COLO668 (cell line): Measurements from ENCODE around the gene AGAP2.

Source experiments
- DNase-seq: peaks from one replicate; lab custom pipeline; 2025; ENCODE audit not compliant: unreplicated experiment; lab: John Stamatoyannopoulos, UW

The AGAP2 gene

DNA sequence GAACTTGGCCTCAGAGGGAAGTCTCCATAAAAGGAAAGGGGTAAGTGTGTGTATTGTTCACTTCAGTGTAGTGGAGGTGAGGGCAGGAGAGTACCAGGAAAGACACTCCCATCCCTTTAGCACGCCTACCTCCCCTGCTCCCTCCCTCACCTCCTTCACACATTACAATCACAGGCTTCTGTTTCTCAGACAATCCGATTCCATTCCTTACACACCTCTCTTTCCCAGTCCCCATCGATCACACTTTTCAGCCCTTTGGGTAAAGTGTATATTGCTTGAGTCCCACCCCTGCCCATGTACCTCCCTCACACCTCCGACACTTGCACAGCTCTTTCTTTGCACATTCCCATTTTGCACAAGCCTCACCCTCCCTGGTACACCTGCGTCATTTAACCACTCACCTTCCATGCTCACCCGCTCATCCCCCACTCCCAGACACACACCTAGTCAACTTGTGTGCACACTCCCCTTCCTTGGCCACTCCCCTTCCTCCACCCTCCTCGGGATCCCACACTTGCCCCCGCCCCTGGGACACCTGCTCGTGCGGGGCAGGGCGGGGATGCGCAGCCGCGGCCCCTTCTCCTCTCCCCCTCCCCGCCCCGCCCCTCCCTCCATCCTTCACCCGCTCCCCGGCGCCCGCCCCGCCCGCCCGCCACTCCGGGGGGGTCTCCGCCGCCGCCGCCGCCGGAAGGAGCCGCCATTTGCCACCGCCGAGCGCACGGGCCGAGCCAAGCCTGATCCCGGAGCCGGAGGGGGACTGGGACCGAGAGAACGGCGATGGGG is 16.1 kb upstream of the AGAP2 start, which contains the start of gene MARCHF9:
TSS of gene MARCHF9 (plus strand) at position 693 of the 783 bp plus-strand sequence. CDS start 426 bp downstream, outside the sequence.
- peak; percentile 76 for DNase-seq

DNA sequence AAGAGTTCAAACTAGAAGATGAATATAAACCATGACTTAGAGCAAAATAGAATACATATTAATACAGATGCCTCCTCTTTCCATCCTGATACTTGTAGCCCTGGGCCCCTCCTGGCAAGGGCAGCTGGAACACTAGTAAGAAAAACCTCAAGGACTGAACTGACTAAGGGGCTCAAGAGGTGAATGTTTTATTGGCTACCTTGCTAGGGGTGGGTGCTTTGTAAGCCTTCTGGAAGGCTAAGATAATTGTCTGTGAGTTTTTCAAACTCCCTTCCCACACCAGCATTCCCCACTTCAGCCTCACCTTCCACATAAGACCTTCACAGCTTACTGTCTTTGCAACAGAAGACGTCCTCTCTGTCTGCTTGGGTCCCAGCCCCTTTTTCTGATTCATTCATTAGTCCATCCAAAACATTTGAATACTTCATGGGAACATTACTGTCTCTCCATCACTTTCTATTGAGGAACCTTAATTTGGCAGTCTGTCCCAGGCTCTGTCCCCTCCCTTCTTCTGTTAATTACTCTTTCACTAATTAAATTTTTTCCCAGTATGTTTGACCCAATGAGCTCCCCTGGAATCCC is 15.3 kb upstream of the AGAP2 start:
- DNase-seq = no peak

DNA sequence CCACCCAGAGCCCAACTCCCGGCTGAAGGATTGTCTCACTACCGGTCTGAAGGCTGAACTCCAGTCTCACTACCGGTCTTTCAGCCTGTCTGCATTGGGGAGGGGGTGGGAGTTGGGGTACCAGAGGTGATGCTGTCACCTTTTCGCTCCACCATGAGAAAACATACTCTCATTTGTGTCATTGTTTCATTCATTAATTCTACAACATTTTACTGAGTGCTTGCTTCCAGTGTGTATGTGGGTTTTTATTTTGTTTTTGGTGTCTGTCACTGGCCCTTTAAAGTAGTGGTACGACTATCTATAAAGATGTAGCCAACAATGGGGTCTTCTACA is 14.1 kb upstream of the AGAP2 start:
- DNase-seq = no peak

DNA sequence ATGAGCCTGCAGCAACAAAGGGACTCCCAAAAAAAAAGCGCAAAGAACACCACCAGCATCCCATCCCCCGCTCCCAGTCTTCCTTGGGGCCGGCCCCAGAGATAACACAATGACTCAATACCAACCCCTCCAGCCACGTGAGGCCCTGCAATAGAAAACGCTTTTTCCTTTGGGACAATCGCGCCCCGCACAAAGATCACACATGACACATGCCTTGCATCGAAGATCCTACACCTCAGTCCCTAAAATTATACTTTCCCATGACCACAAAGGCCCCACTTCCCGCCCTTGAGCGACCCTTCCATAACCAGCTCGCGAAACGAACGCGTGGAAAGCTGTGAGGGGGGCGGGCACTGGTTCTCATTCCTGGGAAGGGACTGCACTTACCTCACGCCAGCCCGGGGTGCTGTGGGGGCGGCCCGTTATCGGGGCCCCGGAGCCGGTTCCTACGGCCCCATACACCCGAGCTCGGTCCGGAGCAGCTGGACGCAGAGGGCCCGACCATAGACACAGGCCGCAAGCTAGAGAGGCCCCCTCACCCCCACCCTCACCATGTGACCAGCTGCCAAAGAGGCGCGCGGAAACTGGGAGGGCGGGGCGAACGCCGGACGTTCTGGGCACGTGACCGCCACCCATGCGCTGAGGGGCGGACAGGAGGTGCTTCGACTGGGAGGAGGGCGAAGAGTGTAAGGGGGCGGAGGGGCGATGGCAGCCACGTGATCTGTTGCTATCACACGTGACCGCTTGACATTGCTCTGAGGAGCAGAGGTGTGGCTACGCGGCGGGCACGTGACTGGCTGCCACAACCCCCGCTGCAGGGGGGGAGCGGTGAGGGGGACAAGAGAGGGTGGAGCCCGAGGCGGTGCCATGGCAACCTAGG is 13.5 kb upstream of the AGAP2 start, which contains the start of gene CDK4:
TSS of gene CDK4 (minus strand) at position 523 of the 880 bp plus-strand sequence. CDS start 593 bp downstream, outside the sequence.
- peak; percentile 97 for DNase-seq

DNA sequence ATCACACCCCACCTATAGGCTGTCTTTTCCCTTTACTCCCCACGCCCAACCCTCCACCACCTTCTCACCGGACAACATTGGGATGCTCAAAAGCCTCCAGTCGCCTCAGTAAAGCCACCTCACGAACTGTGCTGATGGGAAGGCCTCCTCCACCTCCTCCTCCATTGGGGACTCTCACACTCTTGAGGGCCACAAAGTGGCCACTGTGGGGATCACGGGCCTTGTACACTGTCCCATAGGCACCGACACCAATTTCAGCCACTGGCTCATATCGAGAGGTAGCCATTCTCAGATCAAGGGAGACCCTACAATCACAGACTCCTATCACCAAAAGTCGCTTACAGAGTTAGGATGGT is 12.9 kb upstream of the AGAP2 start:
- DNase-seq = no peak

DNA sequence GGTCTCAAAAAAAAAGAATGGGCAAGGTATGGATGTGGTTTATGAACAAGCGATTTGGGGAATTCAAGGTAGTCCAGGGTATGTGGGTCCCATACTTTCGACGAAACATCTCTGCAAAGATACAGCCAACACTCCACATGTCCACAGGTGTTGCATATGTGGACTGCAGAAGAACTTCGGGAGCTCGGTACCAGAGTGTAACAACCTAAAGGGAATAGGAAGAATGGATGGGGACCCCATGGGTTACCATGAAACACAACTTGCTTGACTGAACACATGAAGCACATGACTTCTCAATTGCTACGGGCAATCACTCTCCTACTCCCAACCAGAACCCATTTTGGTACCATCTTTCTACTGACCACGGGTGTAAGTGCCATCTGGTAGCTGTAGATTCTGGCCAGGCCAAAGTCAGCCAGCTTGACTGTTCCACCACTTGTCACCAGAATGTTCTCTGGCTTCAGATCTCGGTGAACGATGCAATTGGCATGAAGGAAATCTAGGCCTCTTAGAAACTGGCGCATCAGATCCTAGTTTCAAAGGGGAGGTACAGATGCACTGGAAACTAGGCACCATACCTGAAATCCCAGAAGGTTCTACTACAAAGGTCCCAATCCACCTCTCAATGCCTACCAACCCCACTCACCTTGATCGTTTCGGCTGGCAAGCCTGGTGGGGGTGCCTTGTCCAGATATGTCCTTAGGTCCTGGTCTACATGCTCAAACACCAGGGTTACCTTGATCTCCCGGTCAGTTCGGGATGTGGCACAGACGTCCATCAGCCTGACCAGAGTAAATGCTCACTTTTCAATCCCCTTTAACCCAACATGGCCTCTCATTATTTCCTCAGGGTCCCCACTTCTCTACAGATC is 12.3 kb upstream of the AGAP2 start:
- DNase-seq = no peak

DNA sequence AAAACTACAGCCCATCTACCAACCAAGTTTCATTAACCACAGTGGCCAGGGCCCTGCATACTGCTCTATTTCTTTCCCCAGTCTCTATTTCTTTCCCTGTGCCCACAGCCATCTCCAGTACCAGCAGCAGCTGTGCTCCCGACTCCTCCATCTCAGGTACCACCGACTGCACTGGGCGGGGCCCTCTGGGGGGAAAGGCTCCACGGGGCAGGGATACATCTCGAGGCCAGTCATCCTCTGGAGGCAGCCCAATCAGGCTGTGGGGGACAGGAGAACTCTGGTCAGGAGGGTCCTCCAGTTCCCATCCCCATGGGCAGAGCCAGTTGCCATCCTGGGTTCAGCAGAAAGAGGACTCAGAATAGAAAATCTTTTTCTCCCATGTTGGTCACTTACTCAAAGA is 10.5 kb upstream of the AGAP2 start:
- no peak for DNase-seq

DNA sequence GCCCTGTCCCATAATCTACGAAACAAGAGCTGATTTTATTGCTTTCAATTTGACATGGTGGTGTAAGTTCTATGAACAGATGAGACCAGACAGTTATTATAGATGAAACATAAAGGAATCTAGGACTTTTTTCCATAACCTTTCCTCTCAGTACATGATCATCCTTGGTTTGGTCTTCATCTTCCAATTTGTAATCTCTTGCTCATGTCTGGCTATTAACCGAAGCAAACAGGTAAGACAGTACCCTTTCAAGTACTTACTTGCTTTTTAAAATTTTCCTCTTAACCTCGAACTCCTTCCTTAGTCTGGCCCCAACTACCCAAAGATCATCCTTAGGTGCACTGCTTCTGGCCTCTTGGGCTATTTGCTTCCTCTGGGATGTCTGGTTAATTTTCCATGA is 7.5 kb upstream of the AGAP2 start:
- no peak for DNase-seq

DNA sequence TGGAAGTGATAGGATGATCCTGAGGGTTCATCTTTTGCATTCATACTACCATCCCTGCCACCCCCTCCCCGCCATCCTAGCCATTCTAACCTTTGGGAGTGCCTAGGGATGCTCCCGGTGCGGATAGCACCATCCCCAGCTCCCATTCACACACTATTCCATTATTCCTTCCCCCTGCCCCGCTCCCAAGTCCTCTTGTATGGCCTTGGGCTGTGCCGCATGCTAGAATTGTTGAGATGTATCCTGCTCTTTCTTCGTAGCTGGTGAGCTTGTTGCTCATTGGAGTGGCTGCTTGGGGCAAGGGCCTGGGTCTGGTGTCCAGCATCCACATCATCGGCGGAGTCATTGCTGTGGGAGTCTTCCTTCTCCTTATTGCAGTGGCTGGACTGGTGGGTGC is 6.9 kb upstream of the AGAP2 start:
- DNase-seq = no peak

DNA sequence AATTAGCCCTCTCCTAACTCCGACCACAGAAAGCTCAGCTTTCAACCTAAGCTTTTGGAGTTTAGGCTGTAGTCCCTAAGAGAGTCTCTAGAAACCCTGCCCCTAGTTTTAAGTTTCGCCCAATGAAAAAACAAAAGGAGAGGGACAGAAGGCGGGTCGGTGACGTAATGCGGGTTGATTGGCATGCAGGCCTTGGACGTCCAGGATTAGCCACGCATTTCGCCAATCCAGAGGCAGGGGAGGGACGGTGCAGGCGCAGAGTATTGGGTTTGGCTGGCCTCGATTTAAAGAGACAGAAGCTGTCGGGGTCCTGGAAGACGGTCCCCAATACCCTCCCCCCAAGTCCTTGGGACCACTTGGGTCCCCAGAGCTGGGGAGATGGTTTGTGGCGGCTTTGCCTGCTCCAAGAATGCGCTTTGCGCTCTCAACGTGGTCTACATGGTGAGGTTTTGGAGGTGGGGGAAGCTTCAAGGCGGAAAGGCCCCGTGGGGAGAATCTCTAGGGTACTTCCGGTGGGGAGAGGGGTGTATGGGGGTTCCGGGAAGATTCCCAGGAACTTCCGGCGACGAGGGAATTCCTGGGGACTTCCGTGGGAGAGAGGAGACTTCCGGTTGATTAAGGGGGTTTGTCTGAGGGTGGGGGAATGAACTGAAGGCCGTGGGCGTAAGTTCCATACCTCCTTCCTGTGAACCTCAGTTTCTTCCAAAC is 6.4 kb upstream of the AGAP2 start, which contains the start of gene TSPAN31:
TSS of gene TSPAN31 (plus strand) at position 263 of the 708 bp plus-strand sequence. CDS start at position 379, 116 bp downstream.
- peak; percentile 90 for DNase-seq

DNA sequence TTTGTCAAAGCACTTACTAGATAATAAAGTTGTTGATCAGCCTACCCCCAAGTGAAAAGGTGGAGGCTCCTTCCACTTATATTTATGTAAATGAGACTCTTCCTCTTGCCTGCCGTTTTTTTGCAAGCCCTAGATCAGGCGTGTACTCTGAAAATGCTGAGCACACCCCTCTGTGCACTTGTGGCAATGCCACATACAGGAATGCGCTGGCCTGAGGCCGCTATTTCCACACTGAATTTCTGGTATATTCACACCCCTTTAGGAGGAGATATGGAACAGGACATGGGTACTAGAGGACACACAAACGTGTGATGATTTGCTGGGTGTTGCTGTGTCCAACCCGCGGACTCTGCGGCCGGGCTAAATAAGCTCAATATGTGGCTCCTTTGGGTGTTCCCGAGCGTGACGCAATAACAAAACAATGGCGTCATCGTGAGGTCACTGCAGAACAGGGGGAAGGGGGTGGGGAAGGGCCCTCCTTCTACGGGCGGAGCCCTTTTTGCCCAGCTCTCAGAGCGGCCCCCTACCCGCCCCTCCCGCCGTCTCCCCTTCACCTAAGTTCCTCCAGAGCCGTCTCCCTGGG is 5.7 kb upstream of the AGAP2 start:
- peak; percentile 72 for DNase-seq

DNA sequence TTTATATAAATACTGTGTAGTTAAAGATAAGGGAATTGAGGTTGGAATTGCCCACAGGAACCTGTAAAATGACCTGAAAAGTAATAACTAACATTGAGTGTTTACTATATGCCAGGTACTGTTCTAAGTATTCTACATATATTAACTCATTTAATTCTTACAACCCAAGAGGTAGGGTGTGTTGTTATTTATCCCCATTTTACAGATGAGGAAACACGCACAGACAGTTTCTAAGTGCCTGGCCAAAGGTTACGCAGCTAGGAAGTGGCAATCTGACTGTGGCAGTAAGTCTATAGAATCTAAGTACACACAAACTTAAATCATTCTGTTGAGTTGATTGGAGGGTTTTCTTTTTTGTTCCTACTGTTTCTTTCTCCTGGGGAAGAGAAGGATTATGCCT is 5.2 kb upstream of the AGAP2 start:
- DNase-seq = no peak

DNA sequence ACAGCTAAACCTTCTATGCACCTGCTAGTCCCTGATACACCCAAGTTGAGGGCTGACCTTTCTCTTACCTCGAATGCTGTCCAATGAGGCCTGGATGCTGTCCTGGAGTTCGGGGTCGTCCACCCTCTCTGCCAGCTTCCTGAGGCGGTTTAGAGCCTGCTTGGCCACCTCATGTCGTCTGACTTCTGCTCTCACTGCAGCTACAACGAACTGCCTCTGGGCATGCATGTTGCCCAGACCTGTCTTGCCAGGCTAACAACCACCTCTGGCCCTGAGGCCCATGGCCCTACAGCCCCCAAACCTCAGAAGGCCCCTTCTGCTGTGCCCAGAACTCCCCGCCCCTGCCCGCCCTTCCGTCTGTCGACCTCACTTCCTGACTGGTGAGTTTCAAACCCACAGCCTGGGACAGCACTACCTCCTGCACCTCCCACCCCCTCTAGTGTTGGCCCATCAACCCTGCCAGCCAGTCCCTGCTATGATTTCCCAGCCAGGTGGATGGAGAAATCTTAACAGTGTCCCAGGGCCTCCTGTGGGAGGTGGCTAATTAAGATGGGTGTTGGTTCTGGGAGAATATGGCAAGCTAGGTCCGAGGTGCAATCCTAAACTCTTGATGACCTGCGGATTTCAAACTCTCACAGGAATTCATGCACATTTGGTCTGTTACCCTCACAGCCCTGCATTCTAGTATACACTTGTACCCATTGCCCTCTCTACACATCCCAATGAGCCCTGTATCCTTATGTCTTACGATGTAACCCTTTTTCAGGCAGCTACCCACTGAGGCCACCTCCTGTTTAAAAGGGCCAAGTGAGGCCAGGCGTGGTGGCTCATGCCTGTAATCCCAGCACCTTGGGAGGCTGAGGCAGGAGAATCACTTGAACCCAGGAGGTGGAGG is 3.5 kb upstream of the AGAP2 start:
- DNase-seq = no peak

DNA sequence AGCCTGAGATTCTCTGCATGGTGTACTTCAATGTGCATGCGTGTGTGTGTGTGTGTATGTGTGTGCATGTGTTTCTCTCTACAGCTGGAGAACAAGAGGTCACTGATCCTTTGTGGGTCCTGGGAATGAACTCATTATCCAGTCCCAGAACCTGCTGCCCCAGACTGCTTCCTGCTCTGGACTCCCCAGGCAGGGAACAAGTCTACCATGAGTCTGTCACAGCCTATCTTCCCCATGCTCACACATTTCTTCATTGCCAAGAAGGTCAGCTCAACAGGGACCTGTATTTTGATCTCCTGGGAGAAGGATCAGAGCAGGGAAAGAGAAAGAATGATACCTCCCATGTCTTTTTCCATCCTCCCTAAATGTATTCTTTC is 2.9 kb upstream of the AGAP2 start:
- DNase-seq = no peak

DNA sequence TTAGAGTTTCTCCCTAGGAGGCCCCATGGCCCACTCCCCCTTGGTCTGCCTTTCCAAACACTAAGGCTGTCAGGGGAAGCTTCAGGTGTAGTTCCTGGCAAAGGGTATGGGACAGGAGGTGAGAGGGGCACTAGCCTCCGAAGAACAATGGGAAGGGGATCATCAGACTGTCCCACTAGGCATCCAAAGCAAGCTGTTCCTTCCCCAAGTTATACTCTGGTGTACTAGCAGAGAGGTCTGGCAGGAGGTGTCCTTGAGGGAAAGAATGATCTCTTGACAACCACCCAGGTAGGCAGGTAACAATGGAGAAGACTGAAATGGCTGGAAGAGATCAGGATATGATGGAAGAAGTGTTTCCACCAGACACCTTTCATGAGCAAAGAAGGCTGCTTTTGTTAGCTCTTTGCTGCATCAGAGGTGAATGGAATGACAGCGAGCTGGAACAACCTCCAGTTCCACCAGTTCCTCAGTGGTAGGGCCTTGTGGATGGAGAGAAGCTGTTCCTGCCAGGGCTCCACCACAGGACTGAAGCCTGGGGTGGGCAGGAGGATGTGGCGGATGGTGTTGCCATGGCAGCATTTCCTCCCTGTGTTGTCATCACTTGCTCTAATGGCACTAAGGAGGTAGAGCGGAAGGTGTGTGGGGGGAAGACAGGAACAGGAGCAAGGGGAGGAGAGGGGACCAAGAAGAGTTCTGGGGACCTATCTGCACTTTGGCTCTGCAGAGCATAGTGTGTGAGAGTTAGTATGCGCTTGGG is 2.3 kb upstream of the AGAP2 start:
- peak; percentile 9 for DNase-seq

DNA sequence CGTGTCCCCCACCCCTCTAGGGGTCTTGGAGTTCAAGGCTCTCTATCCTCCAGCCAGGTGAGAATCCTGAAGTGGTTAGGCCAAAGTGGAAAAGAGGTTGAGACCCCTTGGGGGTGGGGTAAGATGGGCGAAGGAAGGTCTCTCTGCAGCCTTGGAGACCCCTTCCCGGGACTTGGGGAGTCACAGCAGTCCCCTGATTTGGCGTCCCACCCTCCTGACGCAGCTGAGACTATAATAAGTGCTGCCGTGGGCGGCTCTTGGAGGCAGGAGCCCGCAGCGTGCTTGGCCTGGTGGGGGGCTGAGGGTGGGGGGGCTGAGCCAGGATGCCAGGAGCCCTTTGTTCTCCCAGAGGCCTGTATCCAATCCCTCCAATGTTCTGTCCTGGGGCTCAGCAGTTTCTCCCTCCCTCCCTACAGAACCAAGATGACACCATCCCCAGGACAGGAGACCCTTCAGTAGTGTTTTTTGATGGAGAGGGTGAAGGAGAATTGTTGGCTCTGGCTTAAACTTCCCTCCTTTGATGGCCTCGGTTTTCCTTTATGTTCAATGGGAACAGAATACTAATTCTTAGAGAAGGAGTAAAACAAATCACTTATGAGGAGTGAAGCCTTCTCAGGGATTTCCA is 1.5 kb upstream of the AGAP2 start:
- DNase-seq = no peak

DNA sequence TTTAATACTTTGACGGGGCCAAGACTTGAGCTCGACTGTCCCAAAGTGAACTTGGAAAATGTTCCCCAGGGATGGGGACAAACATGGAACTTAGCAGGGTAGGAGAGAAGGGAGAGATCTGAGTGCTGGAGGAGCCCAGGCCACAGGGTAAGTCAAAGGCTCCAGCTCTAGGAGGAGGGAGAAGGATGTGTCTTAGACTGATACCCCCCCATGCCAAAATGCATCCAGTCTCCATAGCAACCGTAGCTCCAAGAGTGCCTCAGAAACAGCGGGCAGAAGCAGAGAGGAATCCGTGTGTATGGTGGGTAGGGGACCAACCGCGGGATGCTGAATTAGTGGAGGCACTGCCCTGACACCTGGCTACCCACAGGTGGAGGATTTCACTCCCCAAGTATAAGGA is 845 bp upstream of the AGAP2 start:
- no peak for DNase-seq
